HCT116 (cell line): Measurements from ENCODE around the gene UBE2N. TPM values are rescaled to one million over a fixed set of nuclear protein-coding genes. Genes with fewer than 3 reads are reported as not detected.

Experiments used
- ATAC-seq: fragments of 200-7000 bp; cut with Tn5 transposase; 2 replicates; pipeline ENCODE4 v1.9.1; 2020; ENCODE audit warnings: mild to moderate bottlenecking, moderate library complexity
- BruUV-seq: library from RNA; stranded (reverse); fragments of 400-500 nt; replicated peaks from 2 replicates; lab custom pipeline; 2021; lab: Mats Ljungman, UMichigan
- CTCF ChIA-PET: fragments of 300-600 bp; sonication (Branson Sonifier 250); formaldehyde crosslinking; loops from one replicate; lab custom pipeline; 2021; ENCODE audit warnings: antibody characterized with exemption; lab: Charles Lee
- POLR2A ChIA-PET: fragments of 300-600, 350-600 bp; sonication (Branson Sonifier 250); formaldehyde crosslinking; loops from one replicate; lab custom pipeline; 2021; ENCODE audit warnings: antibody characterized with exemption; lab: Charles Lee
- RAD21 ChIA-PET, 2 experiments: fragments of 300-600 bp; sonication (Branson Sonifier 250); formaldehyde crosslinking; loops; one replicate each; lab custom pipeline; 2023; ENCODE audit warnings: low total read pairs in 2 of 2; ENCODE audit not compliant: uncharacterized antibody in 2 of 2, unreplicated experiment in 2 of 2, low non-redundant PET in 1 of 2; lab: Charles Lee
- DNase-seq: peaks from one replicate; pipeline ENCODE4 v3.0.0-alpha.2; 2010; ENCODE audit warnings: low read depth, low spot score
- H2AFZ ChIP-seq: fragments of 200-600 bp; shearing (Covaris generic), sonication (generic); 2 replicates; pipeline ENCODE4 v1.6.1; 2017; ENCODE audit warnings: low read depth, mixed run types, mixed read lengths, antibody characterized with exemption, low read length; ENCODE audit not compliant: poor library complexity, severe bottlenecking
- H3K27ac ChIP-seq: 2 replicates; pipeline ENCODE4 v1.5.1; 2012; ENCODE audit warnings: low read depth, low read length
- H3K27me3 ChIP-seq: fragments of 200-600 bp; sonication (generic); 2 replicates; pipeline ENCODE4 v1.6.1; 2016; ENCODE audit warnings: mixed run types, low read length, mixed read lengths; ENCODE audit not compliant: insufficient read depth
- H3K36me3 ChIP-seq, 2 experiments: fragments of 200-500 bp in 1 of 2; fragments of 200-600 bp in 1 of 2; sonication (Bioruptor generic) in 1 of 2; sonication (generic) in 1 of 2; 2 replicates each; pipeline versions ENCODE4 v1.5.1 to v1.6.1; 2014 to 2016; ENCODE audit warnings: low read length in 2 of 2, inconsistent platforms in 1 of 2, mixed read lengths in 1 of 2, mixed run types in 1 of 2; ENCODE audit not compliant: insufficient read depth in 2 of 2, control insufficient read depth in 1 of 2
- H3K4me1 ChIP-seq, 2 experiments: fragments of 200-600 bp in 1 of 2; sonication (generic) in 1 of 2; 2 replicates each; pipeline versions ENCODE4 v1.5.1 to v1.6.1; 2012 to 2017; ENCODE audit warnings: low read length in 2 of 2, inconsistent platforms in 1 of 2, mild to moderate bottlenecking in 1 of 2, mixed read lengths in 1 of 2, mixed run types in 1 of 2, moderate library complexity in 1 of 2; ENCODE audit not compliant: insufficient read depth in 2 of 2, control insufficient read depth in 1 of 2
- H3K4me2 ChIP-seq: fragments of 200-600 bp; sonication (generic); 2 replicates; pipeline ENCODE4 v1.6.1; 2017; ENCODE audit warnings: mixed run types, low read length, mixed read lengths
- H3K4me3 ChIP-seq, 2 experiments: fragments of 200-600 bp in 1 of 2; sonication (generic) in 1 of 2; replicated peaks in 1 of 2; 2 replicates each; pipeline ENCODE4 v1.5.1; 2011 to 2016; ENCODE audit warnings: low read length in 2 of 2, control low read depth in 1 of 2, low read depth in 1 of 2, mild to moderate bottlenecking in 1 of 2, mixed read lengths in 1 of 2, mixed run types in 1 of 2
- H3K79me2 ChIP-seq: fragments of 200-600 bp; sonication (generic); 2 replicates; pipeline ENCODE4 v1.6.1; 2017; ENCODE audit warnings: mild to moderate bottlenecking, mixed run types, low read length, moderate library complexity, mixed read lengths; ENCODE audit not compliant: insufficient read depth
- H3K9ac ChIP-seq: fragments of 200-600 bp; sonication (generic); 2 replicates; pipeline ENCODE4 v1.6.1; 2016; ENCODE audit warnings: low read length, mixed read lengths
- H3K9me2 ChIP-seq: fragments of 200-600 bp; sonication (generic), shearing (Covaris generic); 2 replicates; pipeline ENCODE4 v1.6.1; 2017; ENCODE audit warnings: mixed run types, mild to moderate bottlenecking, moderate library complexity; ENCODE audit not compliant: insufficient read depth
- H3K9me3 ChIP-seq, 2 experiments: fragments of 200-500 bp in 1 of 2; fragments of 200-600 bp in 1 of 2; sonication (Bioruptor generic) in 1 of 2; sonication (generic) in 1 of 2; 2 replicates each; pipeline ENCODE4 v1.6.1; 2014 to 2017; ENCODE audit warnings: low read length in 2 of 2, mixed read lengths in 2 of 2, inconsistent platforms in 1 of 2, low read depth in 1 of 2, mild to moderate bottlenecking in 1 of 2, mixed run types in 1 of 2, moderate library complexity in 1 of 2; ENCODE audit not compliant: control insufficient read depth in 1 of 2, insufficient read depth in 1 of 2
- H4K20me1 ChIP-seq: fragments of 200-600 bp; sonication (generic), shearing (Covaris generic); 2 replicates; pipeline ENCODE4 v1.6.1; 2017; ENCODE audit warnings: mixed run types, mild to moderate bottlenecking, moderate library complexity; ENCODE audit not compliant: insufficient read depth
- CBX3 ChIP-seq: IDR thresholded peaks from 2 replicates; pipeline ENCODE4 v1.6.1; 2012; ENCODE audit warnings: low read depth
- CTCF ChIP-seq, 3 experiments: fragments of 200-600 bp in 1 of 3; sonication (generic) in 1 of 3; IDR thresholded peaks in 2 of 3; conservative IDR thresholded peaks in 1 of 3; 2 replicates each; pipeline ENCODE4 v1.5.1; 2012 to 2017; ENCODE audit warnings: low read depth in 2 of 3, low read length in 2 of 3, antibody characterized with exemption in 1 of 3, borderline replicate concordance in 1 of 3, control low read depth in 1 of 3, mild to moderate bottlenecking in 1 of 3, mixed read lengths in 1 of 3, mixed run types in 1 of 3, moderate library complexity in 1 of 3; ENCODE audit not compliant: insufficient read depth in 1 of 3
- ELF1 ChIP-seq: IDR thresholded peaks from 2 replicates; pipeline ENCODE4 v1.6.1; 2012; ENCODE audit warnings: low read depth, borderline replicate concordance
- EZH2 ChIP-seq: fragments of 200-600 bp; sonication (generic); IDR thresholded peaks from 2 replicates; pipeline ENCODE4 v1.6.1; 2017; ENCODE audit warnings: antibody characterized with exemption, mixed run types
- EZH2phosphoT487 ChIP-seq: fragments of 200-600 bp; IDR thresholded peaks from 2 replicates; pipeline ENCODE4 v1.6.1; 2018; ENCODE audit warnings: antibody characterized with exemption, borderline replicate concordance
- FOSL1 ChIP-seq: IDR thresholded peaks from 2 replicates; pipeline ENCODE4 v1.6.1; 2012; ENCODE audit warnings: low read depth
- MAX ChIP-seq: IDR thresholded peaks from 2 replicates; pipeline ENCODE4 v1.6.1; 2012
- RAD21 ChIP-seq: IDR thresholded peaks from 2 replicates; pipeline ENCODE4 v1.6.1; 2012; ENCODE audit warnings: low read depth, mild to moderate bottlenecking
- SIN3A ChIP-seq: IDR thresholded peaks from 2 replicates; pipeline ENCODE4 v1.6.1; 2012; ENCODE audit warnings: low read depth
- SP1 ChIP-seq: IDR thresholded peaks from 2 replicates; pipeline ENCODE4 v1.6.1; 2012; ENCODE audit warnings: low read depth
- SRF ChIP-seq: IDR thresholded peaks from 2 replicates; pipeline ENCODE4 v1.6.1; 2012; ENCODE audit warnings: low read depth
- TCF7L2 ChIP-seq: IDR thresholded peaks from 2 replicates; pipeline ENCODE4 v1.7.0; 2011; ENCODE audit warnings: borderline replicate concordance, inconsistent platforms; ENCODE audit not compliant: insufficient read depth, insufficient read length; ENCODE audit errors: extremely low read depth
- YY1 ChIP-seq: IDR thresholded peaks from 2 replicates; pipeline ENCODE4 v1.6.1; 2011; ENCODE audit warnings: low read length, low read depth, moderate library complexity, mild to moderate bottlenecking; ENCODE audit not compliant: insufficient replicate concordance; ENCODE audit errors: extremely low read depth
- ZBTB33 ChIP-seq: IDR thresholded peaks from 2 replicates; pipeline ENCODE4 v1.6.1; 2011; ENCODE audit warnings: mild to moderate bottlenecking, low read length, moderate library complexity; ENCODE audit not compliant: insufficient replicate concordance; ENCODE audit errors: extremely low read depth
- ZNF274 ChIP-seq: fragments of 200-500 bp; sonication (Bioruptor generic); IDR thresholded peaks from 2 replicates; pipeline ENCODE4 v1.6.1; 2014; ENCODE audit warnings: mild to moderate bottlenecking, low read depth, low read length, inconsistent platforms
- intact Hi-C: fragments of 100-400 bp; cut with micrococcal nuclease; formaldehyde crosslinking; loops from 2 replicates; pipeline ENCODE4 v1.10.0; 2022
- total RNA-seq: library from RNA; stranded (reverse); gene quantifications from one replicate; pipeline ENCODE4 v1.2.1, GENCODE V29; 2021; ENCODE audit not compliant: unreplicated experiment

The UBE2N gene
- total RNA-seq, 1 experiment from 2014 or later: 140 TPM

GRCh38 chr12:93440043-93440835 lies 1.5 kb downstream of the UBE2N start:
- Histone ChIP-seq H2AFZ (no peak overlapping the region), H3K4me3 (peak overlapping the region; percentile 64 to 83), H3K9ac (peak overlapping the region; percentile 76), H4K20me1 (peaks cover 40% of the 10 kb centered on the region; the same call in 1 of the 2 replicates), H3K79me2 (peaks cover 65% of the 10 kb centered on the region), H3K27me3 (no peaks in the 10 kb centered on the region), H3K36me3 (no peaks in the 10 kb centered on the region), H3K4me1 (peaks cover 20 to 37% of the 10 kb centered on the region in 2 experiments; a peak in 3 of 4 replicates), H3K27ac (no peak overlapping the region), H3K9me2 (no peaks in the 10 kb centered on the region), H3K9me3 (no peaks in the 10 kb centered on the region), H3K4me2 (peak overlapping the region; percentile 78)
- BruUV-seq: TSS peak; percentile 54
- DNase-seq (no peak), ATAC-seq (no peak)
- CTCF ChIA-PET: no interaction called here
- TF ChIP-seq ELF1 (no peak), FOSL1 (no peak), MAX (no peak), ZNF274 (no peak), ZBTB33 (no peak), SP1 (no peak), EZH2phosphoT487 (no peak), YY1 (no peak), TCF7L2 (no peak), SIN3A (no peak), CTCF (IDR thresholded peaks at IDR 0.05 in 2 of 3, conservative IDR thresholded peaks at IDR 0.05 in 1 of 3; ENCODE audit: borderline replicate concordance in 1 of 3, insufficient read depth in 1 of 3, low read depth in 2 of 3, low read length in 2 of 3) (no peak), CBX3 (no peak), EZH2 (no peak), SRF (no peak), RAD21 (no peak)
- intact Hi-C loops: no loop called here
- RAD21 ChIA-PET: no interaction called here
- POLR2A ChIA-PET: no interaction called here
